ENCODE results near the gene IL1RAPL1. TPM values are rescaled to one million over a fixed set of nuclear protein-coding genes. Genes with fewer than 3 reads are reported as not detected.

IL1RAPL1 gene
- total RNA-seq, 4 donors from 2014 or later: 0.13 TPM; not detected in 3

DNA sequence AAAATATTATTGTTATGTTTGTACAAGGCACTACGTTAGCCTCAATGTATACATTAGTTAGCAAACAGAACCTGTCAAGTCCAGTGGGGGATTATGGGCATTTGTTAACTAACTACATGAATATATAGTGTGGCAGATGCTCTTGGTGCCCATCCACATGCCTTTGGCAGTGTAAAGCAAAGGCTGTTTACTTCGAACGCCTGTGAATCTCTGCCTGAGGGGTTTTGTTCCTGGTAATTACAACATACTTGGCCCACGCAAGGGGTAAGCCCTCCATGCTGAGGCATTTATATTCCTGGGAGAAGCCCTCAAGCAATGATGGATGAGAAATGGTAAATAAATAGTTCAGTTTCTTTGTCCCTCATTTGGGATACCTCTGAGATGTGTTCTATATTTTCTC lies 119.7 kb downstream of the IL1RAPL1 start:
- Histone ChIP-seq H3K4me3 (no peak overlapping the region), H3K36me3 (no peaks in the 10 kb centered on the region), H3K4me1 (no peaks in the 10 kb centered on the region), H3K27me3 (no peaks in the 10 kb centered on the region), H3K9me3 (no peaks in the 10 kb centered on the region), H3K27ac (no peak overlapping the region)
- no peak for DNase-seq (ENCODE audit: low spot score in 2 of 2)
- TF ChIP-seq EP300 (IDR thresholded peaks at IDR 0.05): no peak
- no peak for TF ChIP-seq POLR2A (IDR thresholded peaks at IDR 0.05)
- TF ChIP-seq, protein P1, sequence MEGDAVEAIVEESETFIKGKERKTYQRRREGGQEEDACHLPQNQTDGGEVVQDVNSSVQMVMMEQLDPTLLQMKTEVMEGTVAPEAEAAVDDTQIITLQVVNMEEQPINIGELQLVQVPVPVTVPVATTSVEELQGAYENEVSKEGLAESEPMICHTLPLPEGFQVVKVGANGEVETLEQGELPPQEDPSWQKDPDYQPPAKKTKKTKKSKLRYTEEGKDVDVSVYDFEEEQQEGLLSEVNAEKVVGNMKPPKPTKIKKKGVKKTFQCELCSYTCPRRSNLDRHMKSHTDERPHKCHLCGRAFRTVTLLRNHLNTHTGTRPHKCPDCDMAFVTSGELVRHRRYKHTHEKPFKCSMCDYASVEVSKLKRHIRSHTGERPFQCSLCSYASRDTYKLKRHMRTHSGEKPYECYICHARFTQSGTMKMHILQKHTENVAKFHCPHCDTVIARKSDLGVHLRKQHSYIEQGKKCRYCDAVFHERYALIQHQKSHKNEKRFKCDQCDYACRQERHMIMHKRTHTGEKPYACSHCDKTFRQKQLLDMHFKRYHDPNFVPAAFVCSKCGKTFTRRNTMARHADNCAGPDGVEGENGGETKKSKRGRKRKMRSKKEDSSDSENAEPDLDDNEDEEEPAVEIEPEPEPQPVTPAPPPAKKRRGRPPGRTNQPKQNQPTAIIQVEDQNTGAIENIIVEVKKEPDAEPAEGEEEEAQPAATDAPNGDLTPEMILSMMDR (IDR thresholded peaks at IDR 0.05): no peak
- TF ChIP-seq POLR2AphosphoS5 (IDR thresholded peaks at IDR 0.05): no peak
- 35% methylated on average over 4 of the region's 4 CpGs for WGBS

DNA sequence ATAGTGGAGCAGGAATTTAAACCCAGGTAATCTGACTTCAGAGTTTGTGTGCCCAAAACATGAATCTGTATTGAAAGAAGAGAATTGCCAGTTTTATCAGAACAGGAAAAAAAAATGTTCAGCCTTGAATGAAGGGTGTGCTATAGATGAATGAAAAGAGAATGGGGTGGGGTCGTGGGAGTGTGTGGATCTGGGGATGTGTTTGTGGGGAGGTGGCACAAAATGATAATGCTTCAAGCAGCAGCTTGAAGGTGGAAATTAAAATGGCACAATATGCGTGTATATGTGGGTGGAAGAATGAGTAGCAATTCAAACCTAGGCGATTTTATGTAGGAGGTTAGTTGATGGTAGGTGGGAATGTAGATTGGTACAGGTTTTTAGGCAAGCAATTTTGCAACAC lies 122.2 kb downstream of the IL1RAPL1 start:
- Histone ChIP-seq H3K4me1 (no peaks in the 10 kb centered on the region), H3K27me3 (no peaks in the 10 kb centered on the region), H3K9me3 (no peaks in the 10 kb centered on the region), H3K27ac (no peak overlapping the region), H3K4me3 (no peak overlapping the region), H3K36me3 (no peaks in the 10 kb centered on the region)
- DNase-seq (ENCODE audit: low spot score in 2 of 2): no peak
- 23% methylated on average over 3 of the region's 3 CpGs for WGBS
- TF ChIP-seq, protein P1 (IDR thresholded peaks at IDR 0.05): no peak
- TF ChIP-seq POLR2A (IDR thresholded peaks at IDR 0.05): no peak
- no peak for TF ChIP-seq POLR2AphosphoS5 (IDR thresholded peaks at IDR 0.05)
- no peak for TF ChIP-seq EP300 (IDR thresholded peaks at IDR 0.05)

DNA sequence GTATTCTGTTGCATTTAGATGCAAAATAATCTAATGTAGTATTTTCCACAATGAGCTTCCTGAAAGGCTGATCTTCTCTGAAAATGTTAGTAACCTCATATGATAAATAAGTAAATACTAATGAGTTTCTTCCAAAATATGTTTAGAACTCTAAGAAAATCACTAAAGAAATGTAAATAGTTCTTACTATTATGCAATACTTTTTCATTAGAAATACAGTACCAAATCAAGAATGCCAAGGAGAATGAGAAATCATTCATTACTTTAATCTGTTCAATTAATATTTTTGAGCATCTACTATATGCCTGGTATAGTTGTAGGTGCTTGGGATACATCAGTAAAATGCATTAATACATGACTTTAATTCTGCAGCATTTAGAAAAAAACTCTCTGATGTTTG lies 130.6 kb downstream of the IL1RAPL1 start:
- no peaks in the 10 kb centered on the region for H3K27me3 ChIP-seq
- H3K4me3 ChIP-seq: no peak overlapping the region
- TF ChIP-seq EP300 (IDR thresholded peaks at IDR 0.05) (no peak), POLR2A (IDR thresholded peaks at IDR 0.05) (no peak), POLR2AphosphoS5 (IDR thresholded peaks at IDR 0.05) (no peak)
- TF ChIP-seq, protein P1 (IDR thresholded peaks at IDR 0.05): no peak
- no peaks in the 10 kb centered on the region for H3K36me3 ChIP-seq
- DNase-seq (ENCODE audit: low spot score in 2 of 2): no peak
- H3K27ac ChIP-seq: no peak overlapping the region
- no peaks in the 10 kb centered on the region for H3K4me1 ChIP-seq
- no peaks in the 10 kb centered on the region for H3K9me3 ChIP-seq

DNA sequence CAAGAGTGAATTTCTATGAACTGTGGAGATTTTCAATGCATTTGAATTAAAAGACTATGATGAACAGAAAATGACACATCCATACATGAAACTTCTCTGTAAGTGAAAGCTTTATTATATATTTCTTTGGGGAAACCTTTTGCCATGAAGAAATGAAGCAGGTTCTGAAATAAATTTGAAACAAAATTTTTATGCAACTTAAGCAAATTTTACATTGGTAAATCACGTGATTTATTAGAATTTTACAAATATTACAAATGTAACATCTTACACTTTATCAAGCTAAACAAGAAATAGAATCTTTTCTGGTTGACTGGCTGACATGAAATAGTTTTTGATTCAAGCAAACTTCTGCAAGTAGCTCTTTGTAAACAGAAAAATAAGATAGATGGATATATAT lies 131.2 kb downstream of the IL1RAPL1 start:
- H3K4me1 ChIP-seq: no peaks in the 10 kb centered on the region
- no peak overlapping the region for H3K4me3 ChIP-seq
- H3K27ac ChIP-seq: no peak overlapping the region
- no peak for TF ChIP-seq EP300 (IDR thresholded peaks at IDR 0.05)
- TF ChIP-seq POLR2AphosphoS5 (IDR thresholded peaks at IDR 0.05): no peak
- no peak for TF ChIP-seq POLR2A (IDR thresholded peaks at IDR 0.05)
- TF ChIP-seq, protein P1 (IDR thresholded peaks at IDR 0.05): no peak
- DNase-seq (ENCODE audit: low spot score in 2 of 2): no peak
- 44% methylated on average over 1 of the region's 1 CpG for WGBS
- H3K27me3 ChIP-seq: no peaks in the 10 kb centered on the region
- no peaks in the 10 kb centered on the region for H3K9me3 ChIP-seq
- H3K36me3 ChIP-seq: no peaks in the 10 kb centered on the region

DNA sequence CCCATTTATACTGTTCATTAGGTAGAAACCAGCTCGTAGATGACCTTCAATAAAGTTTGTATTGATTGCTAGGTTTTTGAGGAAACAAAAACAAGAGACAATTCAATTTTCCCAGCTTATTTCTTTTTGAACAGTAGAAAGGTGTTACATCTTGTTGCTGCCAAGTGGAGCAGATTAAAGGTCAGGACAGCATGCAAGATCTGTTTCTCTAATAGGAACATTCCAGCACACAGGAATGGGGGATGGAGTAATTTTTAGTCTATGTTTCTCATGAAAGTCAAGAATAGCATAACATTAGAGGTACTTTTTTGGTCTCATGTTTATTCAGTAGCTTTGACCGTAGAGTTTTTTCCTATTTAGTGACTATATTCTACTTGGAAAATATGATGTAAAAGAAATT lies 132.4 kb downstream of the IL1RAPL1 start:
- WGBS: 75% methylated on average over 2 of the region's 2 CpGs
- no peaks in the 10 kb centered on the region for H3K27me3 ChIP-seq
- H3K9me3 ChIP-seq: no peaks in the 10 kb centered on the region
- H3K4me3 ChIP-seq: no peak overlapping the region
- no peak overlapping the region for H3K27ac ChIP-seq
- no peak for DNase-seq (ENCODE audit: low spot score in 2 of 2)
- no peaks in the 10 kb centered on the region for H3K36me3 ChIP-seq
- no peak for TF ChIP-seq POLR2A (IDR thresholded peaks at IDR 0.05)
- TF ChIP-seq POLR2AphosphoS5 (IDR thresholded peaks at IDR 0.05): no peak
- TF ChIP-seq EP300 (IDR thresholded peaks at IDR 0.05): no peak
- TF ChIP-seq, protein P1 (IDR thresholded peaks at IDR 0.05): no peak
- H3K4me1 ChIP-seq: no peaks in the 10 kb centered on the region

Data from suprapubic skin (tissue), 4 donors.